Iris pigment epithelial cell (primary cell): ENCODE measurements around the gene OR1K1.
"Not testable (repeated sequence)": the region's sequence is repeated elsewhere in the genome, so short reads cannot be mapped to it uniquely, and the experiment has no call there.

Experiments used
- DNase-seq: peaks from one replicate; pipeline ENCODE4 v3.0.0-alpha.2; 2011; ENCODE audit warnings: low read depth

OR1K1 gene

GRCh38 chr9:122812736-122813135, 12.8 kb downstream of the OR1K1 start:
- no peak for DNase-seq

- no peak for DNase-seq
Measured at GRCh38 chr9:122814545-122814944, 14.6 kb downstream of the OR1K1 start.

- DNase-seq: no peak
Measured at GRCh38 chr9:122815544-122815943, 15.6 kb downstream of the OR1K1 start.

GRCh38 chr9:122816163-122816867, 16.4 kb downstream of the OR1K1 start:
- peak; percentile 55 for DNase-seq

GRCh38 chr9:122819326-122819725, 19.4 kb downstream of the OR1K1 start:
- peak; percentile 74 for DNase-seq

- peak; percentile 66 for DNase-seq
Measured at GRCh38 chr9:122819791-122820489, 20.0 kb downstream of the OR1K1 start.

GRCh38 chr9:122820490-122820845, 20.5 kb downstream of the OR1K1 start:
- no peak for DNase-seq

GRCh38 chr9:122821278-122821943, 21.5 kb downstream of the OR1K1 start:
- DNase-seq: peak; percentile 83

GRCh38 chr9:122822056-122822455, 22.1 kb downstream of the OR1K1 start:
- no peak for DNase-seq

GRCh38 chr9:122822938-122823337, 23.0 kb downstream of the OR1K1 start:
- DNase-seq: no peak

GRCh38 chr9:122827761-122828093, 27.8 kb downstream of the OR1K1 start:
- peak; percentile 62 for DNase-seq

GRCh38 chr9:122828965-122829284, 29.0 kb downstream of the OR1K1 start:
- not testable (repeated sequence) for DNase-seq

- no peak for DNase-seq
Measured at GRCh38 chr9:122832194-122832593, 32.3 kb downstream of the OR1K1 start.

- no peak for DNase-seq
Measured at GRCh38 chr9:122835313-122835731, 35.4 kb downstream of the OR1K1 start.

- no peak for DNase-seq
Measured at GRCh38 chr9:122837266-122837850, 37.4 kb downstream of the OR1K1 start.

- not testable (repeated sequence) for DNase-seq
Measured at GRCh38 chr9:122838441-122838840, 38.5 kb downstream of the OR1K1 start.

- DNase-seq: no peak
Measured at GRCh38 chr9:122841501-122841900, 41.6 kb downstream of the OR1K1 start.

GRCh38 chr9:122844137-122844536, 44.2 kb downstream of the OR1K1 start:
- DNase-seq: no peak

GRCh38 chr9:122845116-122845515, 45.2 kb downstream of the OR1K1 start:
- no peak for DNase-seq

GRCh38 chr9:122846371-122846940, 46.5 kb downstream of the OR1K1 start:
- no peak for DNase-seq

- DNase-seq: no peak
Measured at GRCh38 chr9:122848256-122848943, 48.5 kb downstream of the OR1K1 start.
